HEK293 (cell line): ENCODE data around the gene DMWD.

ENCODE experiments used
- CTCF ChIP-seq: fragments of 450-650 bp; formaldehyde crosslinking; IDR thresholded peaks from 2 replicates; pipeline ENCODE4 v1.5.1; 2016; ENCODE audit warnings: missing biosample characterization, missing genetic modification characterization
- KLF16 ChIP-seq: fragments of 450-650 bp; formaldehyde crosslinking; IDR thresholded peaks from 2 replicates; pipeline ENCODE4 v1.5.1; 2017; ENCODE audit warnings: missing biosample characterization, missing genetic modification characterization
- PATZ1 ChIP-seq: fragments of 450-650 bp; formaldehyde crosslinking; IDR thresholded peaks from 2 replicates; pipeline ENCODE4 v1.5.1; 2016; ENCODE audit warnings: missing biosample characterization, missing genetic modification characterization
- PRDM10 ChIP-seq: fragments of 450-650 bp; formaldehyde crosslinking; IDR thresholded peaks from 2 replicates; pipeline ENCODE4 v1.5.1; 2016; ENCODE audit warnings: missing biosample characterization, missing genetic modification characterization
- REST ChIP-seq: fragments of 450-650 bp; formaldehyde crosslinking; IDR thresholded peaks from 2 replicates; pipeline ENCODE4 v1.5.1; 2016; ENCODE audit warnings: missing biosample characterization, missing genetic modification characterization
- ZEB2 ChIP-seq: fragments of 450-650 bp; formaldehyde crosslinking; IDR thresholded peaks from 2 replicates; pipeline ENCODE4 v1.5.1; 2016; ENCODE audit warnings: missing biosample characterization, missing genetic modification characterization
- ZNF398 ChIP-seq: fragments of 450-650 bp; formaldehyde crosslinking; IDR thresholded peaks from 2 replicates; pipeline ENCODE4 v1.5.1; 2017; ENCODE audit warnings: missing biosample characterization, missing genetic modification characterization
- ZNF514 ChIP-seq: fragments of 450-650 bp; formaldehyde crosslinking; IDR thresholded peaks from 2 replicates; pipeline ENCODE4 v1.5.1; 2016; ENCODE audit warnings: missing biosample characterization, missing genetic modification characterization
- ZNF610 ChIP-seq: fragments of 450-650 bp; formaldehyde crosslinking; IDR thresholded peaks from 2 replicates; pipeline ENCODE4 v1.5.1; 2016; ENCODE audit warnings: missing biosample characterization, missing genetic modification characterization, borderline replicate concordance
- ZNF747 ChIP-seq: fragments of 450-650 bp; formaldehyde crosslinking; IDR thresholded peaks from 2 replicates; pipeline ENCODE4 v1.5.1; 2016; ENCODE audit warnings: missing biosample characterization, missing genetic modification characterization
- TF ChIP-seq, protein P1 (sequence below): fragments of 450-650 bp; formaldehyde crosslinking; IDR thresholded peaks from 2 replicates; pipeline ENCODE4 v1.5.0; 2017; ENCODE audit warnings: missing biosample characterization, missing genetic modification characterization, borderline replicate concordance
- TF ChIP-seq, protein P2 (sequence below): fragments of 450-650 bp; formaldehyde crosslinking; IDR thresholded peaks from 2 replicates; pipeline ENCODE4 v1.5.1; 2016; ENCODE audit warnings: missing biosample characterization, missing genetic modification characterization

DMWD gene

GRCh38 chr19:45798995-45799517, 6.4 kb upstream of the DMWD start (continued):
- TF ChIP-seq, protein P1, sequence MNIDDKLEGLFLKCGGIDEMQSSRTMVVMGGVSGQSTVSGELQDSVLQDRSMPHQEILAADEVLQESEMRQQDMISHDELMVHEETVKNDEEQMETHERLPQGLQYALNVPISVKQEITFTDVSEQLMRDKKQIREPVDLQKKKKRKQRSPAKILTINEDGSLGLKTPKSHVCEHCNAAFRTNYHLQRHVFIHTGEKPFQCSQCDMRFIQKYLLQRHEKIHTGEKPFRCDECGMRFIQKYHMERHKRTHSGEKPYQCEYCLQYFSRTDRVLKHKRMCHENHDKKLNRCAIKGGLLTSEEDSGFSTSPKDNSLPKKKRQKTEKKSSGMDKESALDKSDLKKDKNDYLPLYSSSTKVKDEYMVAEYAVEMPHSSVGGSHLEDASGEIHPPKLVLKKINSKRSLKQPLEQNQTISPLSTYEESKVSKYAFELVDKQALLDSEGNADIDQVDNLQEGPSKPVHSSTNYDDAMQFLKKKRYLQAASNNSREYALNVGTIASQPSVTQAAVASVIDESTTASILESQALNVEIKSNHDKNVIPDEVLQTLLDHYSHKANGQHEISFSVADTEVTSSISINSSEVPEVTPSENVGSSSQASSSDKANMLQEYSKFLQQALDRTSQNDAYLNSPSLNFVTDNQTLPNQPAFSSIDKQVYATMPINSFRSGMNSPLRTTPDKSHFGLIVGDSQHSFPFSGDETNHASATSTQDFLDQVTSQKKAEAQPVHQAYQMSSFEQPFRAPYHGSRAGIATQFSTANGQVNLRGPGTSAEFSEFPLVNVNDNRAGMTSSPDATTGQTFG (tag by site-specific recombination): no peak
- TF ChIP-seq REST (tag by site-specific recombination) (no peak), ZNF398 (tag by site-specific recombination) (peak; percentile 86), PATZ1 (tag by site-specific recombination) (peak; percentile 69; the same call in 1 of the 2 replicates), PRDM10 (tag by site-specific recombination) (peak; percentile 75), ZEB2 (tag by site-specific recombination) (no peak), ZNF747 (tag by site-specific recombination) (no peak), CTCF (tag by site-specific recombination) (peak; percentile 76), KLF16 (tag by site-specific recombination) (no peak), ZNF514 (tag by site-specific recombination) (no peak), ZNF610 (tag by site-specific recombination) (no peak)
- TF ChIP-seq, protein P2, sequence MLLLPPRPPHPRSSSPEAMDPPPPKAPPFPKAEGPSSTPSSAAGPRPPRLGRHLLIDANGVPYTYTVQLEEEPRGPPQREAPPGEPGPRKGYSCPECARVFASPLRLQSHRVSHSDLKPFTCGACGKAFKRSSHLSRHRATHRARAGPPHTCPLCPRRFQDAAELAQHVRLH (tag by site-specific recombination): no peak
